PFSK-1 (cell line): ENCODE measurements around the gene AMBRA1.

Source experiments
- FOXP2 ChIP-seq: optimal IDR thresholded peaks from 2 replicates; pipeline ENCODE3; 2011; ENCODE audit warnings: borderline replicate concordance, control low read depth, inconsistent platforms; ENCODE audit not compliant: insufficient read depth; ENCODE audit errors: extremely low read length, extremely low read depth
- POLR2AphosphoS5 ChIP-seq: IDR thresholded peaks from 2 replicates; pipeline ENCODE4 v1.6.1; 2012; ENCODE audit warnings: low read depth, mild to moderate bottlenecking, control low read depth, low read length, moderate library complexity
- REST ChIP-seq, 2 experiments: IDR thresholded peaks; 2 replicates each; pipeline versions ENCODE4 v1.6.1 to v1.8.0; 2011 to 2012; ENCODE audit warnings: low read depth in 2 of 2, low read length in 2 of 2, control low read depth in 1 of 2, inconsistent platforms in 1 of 2, mild to moderate bottlenecking in 1 of 2, moderate library complexity in 1 of 2; ENCODE audit not compliant: insufficient read depth in 1 of 2
- SIN3A ChIP-seq: IDR thresholded peaks from 2 replicates; pipeline ENCODE4 v1.6.1; 2012; ENCODE audit warnings: mild to moderate bottlenecking, low read length, moderate library complexity, borderline replicate concordance; ENCODE audit not compliant: insufficient read depth
- TAF1 ChIP-seq: IDR thresholded peaks from 2 replicates; pipeline ENCODE4 v1.6.1; 2012; ENCODE audit warnings: low read length, control low read depth, borderline replicate concordance; ENCODE audit not compliant: insufficient read depth

Gene AMBRA1

GRCh38 chr11:46375392-46376101, 218.3 kb downstream of the AMBRA1 start:
- TF ChIP-seq REST (IDR thresholded peaks at IDR 0.05; ENCODE audit: insufficient read depth in 1 of 2, low read depth in 2 of 2, low read length in 2 of 2) (no peak), FOXP2 (no peak), SIN3A (no peak), TAF1 (no peak), POLR2AphosphoS5 (no peak)

GRCh38 chr11:46374815-46375214, 219.0 kb downstream of the AMBRA1 start:
- TF ChIP-seq SIN3A (no peak), FOXP2 (no peak), TAF1 (no peak), REST (IDR thresholded peaks at IDR 0.05; ENCODE audit: insufficient read depth in 1 of 2, low read depth in 2 of 2, low read length in 2 of 2) (no peak), POLR2AphosphoS5 (no peak)

GRCh38 chr11:46373787-46374740, 219.8 kb downstream of the AMBRA1 start:
- TF ChIP-seq SIN3A (no peak), TAF1 (no peak), FOXP2 (no peak), REST (IDR thresholded peaks at IDR 0.05; ENCODE audit: insufficient read depth in 1 of 2, low read depth in 2 of 2, low read length in 2 of 2) (no peak), POLR2AphosphoS5 (no peak)

GRCh38 chr11:46372086-46372485, 221.7 kb downstream of the AMBRA1 start:
- TF ChIP-seq TAF1 (no peak), POLR2AphosphoS5 (no peak), REST (IDR thresholded peaks at IDR 0.05; ENCODE audit: insufficient read depth in 1 of 2, low read depth in 2 of 2, low read length in 2 of 2) (no peak)

GRCh38 chr11:46370253-46370652, 223.6 kb downstream of the AMBRA1 start:
- TF ChIP-seq FOXP2 (no peak), POLR2AphosphoS5 (no peak), SIN3A (no peak), REST (IDR thresholded peaks at IDR 0.05; ENCODE audit: insufficient read depth in 1 of 2, low read depth in 2 of 2, low read length in 2 of 2) (no peak), TAF1 (no peak)
